Heart left ventricle (tissue), 16 donors: ENCODE data around the gene HELB. TPM values are rescaled to one million over a fixed set of nuclear protein-coding genes. Genes with fewer than 3 reads are reported as not detected.
A peak's percentile ranks its signal among the peaks of the same experiment; 100 is the strongest.
"Not testable (repeated sequence)": the region's sequence is repeated elsewhere in the genome, so short reads cannot be mapped to it uniquely, and the experiment has no call there.

Experiments used
- ATAC-seq, 4 donors: fragments of 200-7000 bp; cut with Tn5 transposase; one replicate each; pipeline ENCODE4 v1.9.1; 2020 to 2022; ENCODE audit warnings: moderate library complexity in 4 of 4, mild to moderate bottlenecking in 3 of 4, moderate number of reproducible peaks in 1 of 4
- DNase-seq, 5 donors: peaks; one replicate each; pipeline ENCODE4 v3.0.0-alpha.2; 2020
- H3K27ac ChIP-seq, 12 donors: fragments of 200-600 bp; sonication (generic) in 4 of 12; one replicate each; pipeline versions ENCODE4 v1.5.0 to v1.8.0; 2016 to 2022; ENCODE audit warnings: mild to moderate bottlenecking in 2 of 12
- H3K27me3 ChIP-seq, 9 donors: fragments of 200-600 bp; sonication (generic) in 2 of 9; one replicate each; pipeline versions ENCODE4 v1.5.1 to v1.8.0; 2016 to 2022; ENCODE audit warnings: mild to moderate bottlenecking in 3 of 9
- H3K36me3 ChIP-seq, 9 donors: fragments of 200-600 bp; sonication (generic) in 2 of 9; one replicate each; pipeline versions ENCODE4 v1.5.0 to v1.8.0; 2018 to 2022; ENCODE audit warnings: mild to moderate bottlenecking in 2 of 9
- H3K4me1 ChIP-seq, 12 donors: fragments of 200-600 bp; sonication (generic) in 4 of 12; one replicate each; pipeline versions ENCODE4 v1.5.0 to v1.8.0; 2016 to 2022; ENCODE audit warnings: mild to moderate bottlenecking in 3 of 12
- H3K4me3 ChIP-seq, 12 donors: fragments of 200-600 bp; sonication (generic) in 4 of 12; one replicate each; pipeline versions ENCODE4 v1.5.0 to v1.8.0; 2017 to 2022; ENCODE audit warnings: mild to moderate bottlenecking in 9 of 12, moderate library complexity in 4 of 12
- H3K9me3 ChIP-seq, 12 donors: fragments of 200-600 bp; sonication (generic) in 4 of 12; one replicate each; pipeline versions ENCODE4 v1.5.0 to v1.8.0; 2016 to 2022; ENCODE audit warnings: mild to moderate bottlenecking in 1 of 12
- CTCF ChIP-seq, 12 donors: fragments of 200-600 bp; sonication (generic) in 4 of 12; IDR thresholded peaks; one replicate each; pipeline versions ENCODE4 v1.5.0 to v1.8.0; 2018 to 2022; ENCODE audit warnings: antibody characterized with exemption in 12 of 12, mild to moderate bottlenecking in 5 of 12
- POLR2A ChIP-seq, 2 donors: fragments of 450-650 bp; IDR thresholded peaks; one replicate each; pipeline ENCODE4 v1.6.1; 2017; ENCODE audit warnings: antibody characterized with exemption in 2 of 2, mild to moderate bottlenecking in 2 of 2, moderate library complexity in 2 of 2
- WGBS, 4 donors: extraction: QIAGEN DNeasy Blood & Tissue Kit in 2 of 4; methylation state at CpG; one replicate each; pipeline versions ENCODE4 v1.1.5 to v1.1.7; 2013 to 2018; 5-methylcytosine and 5-hydroxymethylcytosine counted together
- intact Hi-C, 10 donors: fragments of 100-400 bp; cut with DNase I; formaldehyde crosslinking; loops; one replicate each; pipeline versions ENCODE4 v1.11.1 to v1.14.2; 2022
- polyA plus RNA-seq, 2 donors: library from polyadenylated mRNA; stranded (reverse); fragments of 200-250 nt; gene quantifications; one replicate each; pipeline ENCODE4 v1.2.3, GENCODE V29; 2013
- total RNA-seq, 9 donors: library from RNA; depleted of rRNA in 2 of 9; stranded (reverse); fragments of >200 nt in 2 of 9; fragmentation: NEBNext Ultra II Directional in 3 of 9; extraction: Animal tissue kit (Norgen Biotek cat#: 25700) in 3 of 9; gene quantifications; one replicate each; pipeline versions ENCODE4 v1.1.0 to v1.2.4, GENCODE V29; 2016 to 2023
- donor health status: ischemic (EF 13 %, LVEDD 7.1; RV severe dilation, severe dysfunction).
- donor health status: healthy with polysubstance abuse.
- donor health status: DM: no; HTN: yes; CAD: no.
- donor health status: DM: no; HTN: no; CAD: no.
- donor health status: ischemic (EF 25% LVEDD 6.9; RV normal size, moderate dysfunction).
- donor health status: ischemic (EF 25% LVEDD 5.7; RV mildly dilated, moderate dysfunction).
- donor health status: healthy.
- donor health status: DM: yes; HTN: yes; CAD: no.
- donor health status: ischemic (EF 35%, LVEDD 5.7; RV mildly dilated, moderate dysfunction).
- donor health status: nonischemic (EF 11% LVEDD 7.7; RV severe dilation, severe dysfunction).
- donor health status: DM: yes; HTN: yes; CAD: no.
- donor health status: PGD.
- donor health status: ischemic (EF 29% LVEDD 5.4; RV normal size, mild dysfunction).
- donor health status: nonischemic (EF 23%, LVEDD 6.1; RV moderate dilation, normal function).

The HELB gene
- total and polyA plus RNA-seq, 11 donors, result 0.32 to 4.3 (median 0.82) TPM

GRCh38 chr12:66297080-66297479 lies 5.2 kb upstream of the HELB start:
- TF ChIP-seq CTCF (IDR thresholded peaks at IDR 0.05) (no peak), POLR2A (IDR thresholded peaks at IDR 0.05) (no peak)
- peaks cover 0 to 7% (median 0%) of the 10 kb centered on the region in 9 donors for H3K27me3 ChIP-seq
- H3K27ac ChIP-seq, result no peak overlapping the region
- intact Hi-C loops, result loop anchor here in 2 of 10 donors (5.0 to 10.0 kb wide), 2 partner anchors 132 to 150 kb away; partner anchors contain the start of gene TMBIM4 (in 1 of the 2)
- H3K4me1 ChIP-seq, result peaks cover 0 to 9% (median 5%) of the 10 kb centered on the region in 12 donors
- 56 to 68% (median 65%) methylated on average over 4 of the region's 4 CpGs for WGBS, 4 donors
- ATAC-seq (no peak), DNase-seq (no peak)
- H3K4me3 ChIP-seq, result no peak overlapping the region
- no peaks in the 10 kb centered on the region for H3K36me3 ChIP-seq
- H3K9me3 ChIP-seq, result no peaks in the 10 kb centered on the region

GRCh38 chr12:66297923-66298322 lies 4.4 kb upstream of the HELB start:
- H3K27me3 ChIP-seq, result peaks cover 0 to 3% (median 0%) of the 10 kb centered on the region in 9 donors
- H3K4me3 ChIP-seq, result no peak overlapping the region
- H3K36me3 ChIP-seq, result no peaks in the 10 kb centered on the region
- H3K9me3 ChIP-seq, result no peaks in the 10 kb centered on the region
- intact Hi-C loops, result loop anchor here in 2 of 10 donors (5.0 to 10.0 kb wide), 2 partner anchors 133 to 151 kb away; partner anchors contain the start of gene TMBIM4 (in 1 of the 2)
- H3K27ac ChIP-seq, result no peak overlapping the region
- WGBS, 4 donors, result 77 to 83% (median 81%) methylated on average over 3 of the region's 3 CpGs
- no peak for TF ChIP-seq CTCF (IDR thresholded peaks at IDR 0.05)
- no peak for TF ChIP-seq POLR2A (IDR thresholded peaks at IDR 0.05)
- ATAC-seq (no peak), DNase-seq (no peak)
- peaks cover 0 to 10% (median 6%) of the 10 kb centered on the region in 12 donors for H3K4me1 ChIP-seq

GRCh38 chr12:66302827-66303169 lies 505 bp downstream of the HELB start:
- Histone ChIP-seq H3K27ac (peak overlapping the region in 11 of 12 donors; percentile 47 to 93 (median 80)), H3K27me3 (no peaks in the 10 kb centered on the region), H3K36me3 (peaks cover 0 to 19% (median 0%) of the 10 kb centered on the region in 9 donors), H3K4me3 (peak overlapping the region; percentile 46 to 80 (median 72)), H3K9me3 (no peaks in the 10 kb centered on the region), H3K4me1 (peaks cover 0 to 26% (median 10%) of the 10 kb centered on the region in 12 donors)
- 23 to 33% (median 32%) methylated on average over 6 of the region's 6 CpGs for WGBS, 4 donors
- DNase-seq (no peak), ATAC-seq (no peak)
- no peak for TF ChIP-seq POLR2A (IDR thresholded peaks at IDR 0.05)
- no peak for TF ChIP-seq CTCF (IDR thresholded peaks at IDR 0.05)
- intact Hi-C loops, result loop anchor here in 6 of 10 donors (2.0 to 10.0 kb wide), 5 partner anchors 134 to 170 kb away; partner anchors contain the start of genes TMBIM4 (in 4 of the 6) and LLPH (in 1 of the 6)

- H3K27me3 ChIP-seq, ATAC-seq, H3K9me3 ChIP-seq, DNase-seq: not testable (repeated sequence)
- 88 to 91% (median 90%) methylated on average over 14 of the region's 14 CpGs for WGBS, 4 donors
- peaks cover 0 to 26% (median 10%) of the 10 kb centered on the region in 12 donors for H3K4me1 ChIP-seq
- H3K36me3 ChIP-seq, result peaks cover 0 to 23% (median 0%) of the 10 kb centered on the region in 9 donors
- intact Hi-C loops, result loop anchor here in 6 of 10 donors (2.0 to 10.0 kb wide), 5 partner anchors 135 to 171 kb away; partner anchors contain the start of genes TMBIM4 (in 4 of the 6) and LLPH (in 1 of the 6)
- peak overlapping the region in 7 of 12 donors; percentile 64 to 79 (median 75) for H3K4me3 ChIP-seq
- H3K27ac ChIP-seq, result peak overlapping the region in 2 of 12 donors; percentile 81 to 93
Measured at GRCh38 chr12:66303316-66303804, 1.1 kb downstream of the HELB start.
